Adrenal gland (tissue), 5 donors: Measurements from ENCODE around the gene ATG10.

Experiments used
- POLR2A ChIP-seq, 2 donors: fragments of 450-650 bp; IDR thresholded peaks; one replicate each; pipeline ENCODE4 v1.6.1; 2017; ENCODE audit warnings: antibody characterized with exemption in 2 of 2, mild to moderate bottlenecking in 2 of 2, moderate library complexity in 1 of 2
- TF ChIP-seq, protein P1 (sequence below), 6 experiments: fragments of 450-650 bp in 4 of 6; fragments of 200-600 bp in 2 of 6; sonication (generic) in 1 of 6; IDR thresholded peaks; 1 replicate in 5 of 6; 2 replicates in 1 of 6; pipeline versions ENCODE4 v1.5.1 to v1.8.0; 2016 to 2021; ENCODE audit warnings: antibody characterized with exemption in 6 of 6, mild to moderate bottlenecking in 2 of 6, moderate library complexity in 1 of 6
- donor health status: DM: no; HTN: no; CAD: no.

GRCh38 chr5:82246960-82247574 lies 275.2 kb downstream of the ATG10 start:
- TF ChIP-seq, protein P1, sequence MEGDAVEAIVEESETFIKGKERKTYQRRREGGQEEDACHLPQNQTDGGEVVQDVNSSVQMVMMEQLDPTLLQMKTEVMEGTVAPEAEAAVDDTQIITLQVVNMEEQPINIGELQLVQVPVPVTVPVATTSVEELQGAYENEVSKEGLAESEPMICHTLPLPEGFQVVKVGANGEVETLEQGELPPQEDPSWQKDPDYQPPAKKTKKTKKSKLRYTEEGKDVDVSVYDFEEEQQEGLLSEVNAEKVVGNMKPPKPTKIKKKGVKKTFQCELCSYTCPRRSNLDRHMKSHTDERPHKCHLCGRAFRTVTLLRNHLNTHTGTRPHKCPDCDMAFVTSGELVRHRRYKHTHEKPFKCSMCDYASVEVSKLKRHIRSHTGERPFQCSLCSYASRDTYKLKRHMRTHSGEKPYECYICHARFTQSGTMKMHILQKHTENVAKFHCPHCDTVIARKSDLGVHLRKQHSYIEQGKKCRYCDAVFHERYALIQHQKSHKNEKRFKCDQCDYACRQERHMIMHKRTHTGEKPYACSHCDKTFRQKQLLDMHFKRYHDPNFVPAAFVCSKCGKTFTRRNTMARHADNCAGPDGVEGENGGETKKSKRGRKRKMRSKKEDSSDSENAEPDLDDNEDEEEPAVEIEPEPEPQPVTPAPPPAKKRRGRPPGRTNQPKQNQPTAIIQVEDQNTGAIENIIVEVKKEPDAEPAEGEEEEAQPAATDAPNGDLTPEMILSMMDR (IDR thresholded peaks at IDR 0.05), result no peak
- no peak for TF ChIP-seq POLR2A (IDR thresholded peaks at IDR 0.05)
